ENCODE data around the gene PTPN22. TPM values are rescaled to one million over a fixed set of nuclear protein-coding genes. Genes with fewer than 3 reads are reported as not detected.

Gene PTPN22
- total and polyA plus RNA-seq, 9 of the 15 experiments (the other 6 are each of a cell fraction or from before 2014, with no cell fraction given), result 0.45 to 4.6 (median 1.1) TPM

DNA sequence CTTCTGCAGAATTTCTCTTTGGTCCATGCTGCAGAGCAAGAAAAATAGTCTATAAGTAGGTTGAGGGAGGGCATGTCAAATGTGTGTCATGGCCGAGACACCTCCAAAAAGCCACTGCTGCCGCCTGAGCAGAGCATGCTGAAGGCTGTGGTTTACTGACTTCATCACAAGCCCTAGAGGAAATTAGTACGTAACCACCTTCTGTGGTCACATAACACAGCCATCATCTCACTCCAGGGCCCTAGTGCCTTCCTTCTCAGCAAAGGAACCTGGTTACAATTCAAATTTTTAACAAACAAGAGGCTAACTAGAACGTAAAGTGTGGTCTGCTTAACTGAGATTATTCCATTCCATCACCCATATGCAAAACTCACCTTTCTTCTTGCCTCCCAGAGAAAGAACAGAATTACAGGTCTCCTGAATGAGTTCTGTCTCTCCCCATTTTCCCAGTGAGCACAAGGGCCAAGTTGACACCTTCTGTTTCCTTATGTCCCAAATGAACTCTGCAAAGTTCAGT, at the start of gene PTPN22 (continued):
- TF ChIP-seq, protein P1, sequence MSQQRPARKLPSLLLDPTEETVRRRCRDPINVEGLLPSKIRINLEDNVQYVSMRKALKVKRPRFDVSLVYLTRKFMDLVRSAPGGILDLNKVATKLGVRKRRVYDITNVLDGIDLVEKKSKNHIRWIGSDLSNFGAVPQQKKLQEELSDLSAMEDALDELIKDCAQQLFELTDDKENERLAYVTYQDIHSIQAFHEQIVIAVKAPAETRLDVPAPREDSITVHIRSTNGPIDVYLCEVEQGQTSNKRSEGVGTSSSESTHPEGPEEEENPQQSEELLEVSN (IDR thresholded peaks at IDR 0.05; ENCODE audit: borderline replicate concordance in 1 of 2, extremely low read depth in 1 of 2, insufficient read depth in 1 of 2, insufficient read length in 1 of 2, low read depth in 1 of 2, low read length in 1 of 2, poor library complexity in 1 of 2, severe bottlenecking in 1 of 2), result peak in 1 of 2 experiments; percentile 68
- TF ChIP-seq MAX (CRISPR knock-in tag; IDR thresholded peaks at IDR 0.05) (peak; percentile 79), ZNF518B (CRISPR knock-in tag; IDR thresholded peaks at IDR 0.05) (peak; percentile 36; the same call in 1 of the 2 replicates), JUND (IDR thresholded peaks at IDR 0.05; ENCODE audit: borderline replicate concordance, low read depth, low read length) (peak; percentile 49; the same call in 1 of the 2 replicates), JUND (tag; IDR thresholded peaks at IDR 0.05; ENCODE audit: borderline replicate concordance, low read depth, low read length) (peak; percentile 65; the same call in 2 of the 3 replicates), CC2D1A (IDR thresholded peaks at IDR 0.05) (peak; percentile 47; the same call in 1 of the 2 replicates), GTF2E2 (tag; IDR thresholded peaks at IDR 0.05) (peak; percentile 45; the same call in 1 of the 2 replicates), GABPA (tag; conservative IDR thresholded peaks at IDR 0.05; ENCODE audit: low read depth) (peak; percentile 57), NR2C1 (IDR thresholded peaks at IDR 0.05) (no peak), NR2C1 (tag; IDR thresholded peaks at IDR 0.05) (0 out of 2 replicates have a peak, but pooled peaks have one; percentile 25), SP1 (CRISPR knock-in tag; IDR thresholded peaks at IDR 0.05) (0 out of 2 replicates have a peak, but pooled peaks have one; percentile 46), NONO (IDR thresholded peaks at IDR 0.05; ENCODE audit: low read depth in 2 of 2, low read length in 1 of 2) (no peak), ZSCAN32 (CRISPR knock-in tag; IDR thresholded peaks at IDR 0.05) (no peak)
- TF ChIP-seq, protein P2, sequence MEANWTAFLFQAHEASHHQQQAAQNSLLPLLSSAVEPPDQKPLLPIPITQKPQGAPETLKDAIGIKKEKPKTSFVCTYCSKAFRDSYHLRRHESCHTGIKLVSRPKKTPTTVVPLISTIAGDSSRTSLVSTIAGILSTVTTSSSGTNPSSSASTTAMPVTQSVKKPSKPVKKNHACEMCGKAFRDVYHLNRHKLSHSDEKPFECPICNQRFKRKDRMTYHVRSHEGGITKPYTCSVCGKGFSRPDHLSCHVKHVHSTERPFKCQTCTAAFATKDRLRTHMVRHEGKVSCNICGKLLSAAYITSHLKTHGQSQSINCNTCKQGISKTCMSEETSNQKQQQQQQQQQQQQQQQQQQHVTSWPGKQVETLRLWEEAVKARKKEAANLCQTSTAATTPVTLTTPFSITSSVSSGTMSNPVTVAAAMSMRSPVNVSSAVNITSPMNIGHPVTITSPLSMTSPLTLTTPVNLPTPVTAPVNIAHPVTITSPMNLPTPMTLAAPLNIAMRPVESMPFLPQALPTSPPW (CRISPR knock-in tag; IDR thresholded peaks at IDR 0.05), result peak; percentile 54
- TF ChIP-seq, protein P3, sequence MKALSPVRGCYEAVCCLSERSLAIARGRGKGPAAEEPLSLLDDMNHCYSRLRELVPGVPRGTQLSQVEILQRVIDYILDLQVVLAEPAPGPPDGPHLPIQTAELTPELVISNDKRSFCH (CRISPR knock-in tag; IDR thresholded peaks at IDR 0.05), result no peak
- TF ChIP-seq, protein P3 (tag; IDR thresholded peaks at IDR 0.05), result 0 out of 2 replicates have a peak, but pooled peaks have one; percentile 30
- TF ChIP-seq, protein P4, sequence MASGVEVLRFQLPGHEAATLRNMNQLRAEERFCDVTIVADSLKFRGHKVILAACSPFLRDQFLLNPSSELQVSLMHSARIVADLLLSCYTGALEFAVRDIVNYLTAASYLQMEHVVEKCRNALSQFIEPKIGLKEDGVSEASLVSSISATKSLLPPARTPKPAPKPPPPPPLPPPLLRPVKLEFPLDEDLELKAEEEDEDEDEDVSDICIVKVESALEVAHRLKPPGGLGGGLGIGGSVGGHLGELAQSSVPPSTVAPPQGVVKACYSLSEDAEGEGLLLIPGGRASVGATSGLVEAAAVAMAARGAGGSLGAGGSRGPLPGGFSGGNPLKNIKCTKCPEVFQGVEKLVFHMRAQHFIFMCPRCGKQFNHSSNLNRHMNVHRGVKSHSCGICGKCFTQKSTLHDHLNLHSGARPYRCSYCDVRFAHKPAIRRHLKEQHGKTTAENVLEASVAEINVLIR (CRISPR knock-in tag; IDR thresholded peaks at IDR 0.05), result peak; percentile 75

Measured in K562 (cell line).